CD14-positive monocyte (primary cell): ENCODE measurements around the gene KARS1. TPM values are rescaled to one million over a fixed set of nuclear protein-coding genes. Genes with fewer than 3 reads are reported as not detected.

Experiments used
- DNase-seq, 3 donors: peaks; one replicate each; pipeline ENCODE4 v3.0.0-alpha.2; 2011 to 2022
- H2AFZ ChIP-seq: 2 replicates; pipeline ENCODE4 v1.6.0; 2012; ENCODE audit warnings: mild to moderate bottlenecking, low read depth, low read length, inconsistent platforms; ENCODE audit not compliant: insufficient read depth, poor library complexity, severe bottlenecking
- H3K27ac ChIP-seq, 2 donors: 1 replicate in 1 of 2; 2 replicates in 1 of 2; pipeline ENCODE4 v1.5.1; 2012 to 2013; ENCODE audit warnings: low read length in 2 of 2, control low read depth in 1 of 2, inconsistent platforms in 1 of 2, low read depth in 1 of 2, mild to moderate bottlenecking in 1 of 2
- H3K27me3 ChIP-seq, 2 donors: one replicate each; pipeline versions ENCODE4 v1.6.0 to v1.6.1; 2011 to 2013; ENCODE audit warnings: low read length in 2 of 2; ENCODE audit not compliant: control insufficient read depth in 2 of 2, insufficient read depth in 2 of 2
- H3K36me3 ChIP-seq, 2 donors: replicated peaks in 1 of 2; 1 replicate in 1 of 2; 2 replicates in 1 of 2; pipeline versions ENCODE4 v1.5.1 to v1.6.1; 2012 to 2013; ENCODE audit warnings: low read length in 2 of 2, control low read depth in 1 of 2, inconsistent platforms in 1 of 2, mild to moderate bottlenecking in 1 of 2; ENCODE audit not compliant: insufficient read depth in 2 of 2, control insufficient read depth in 1 of 2
- H3K4me1 ChIP-seq, 2 donors: 1 replicate in 1 of 2; 2 replicates in 1 of 2; pipeline versions ENCODE4 v1.5.1 to v1.6.1; 2012 to 2013; ENCODE audit warnings: low read length in 2 of 2, control low read depth in 1 of 2, inconsistent platforms in 1 of 2, mild to moderate bottlenecking in 1 of 2, moderate library complexity in 1 of 2; ENCODE audit not compliant: insufficient read depth in 2 of 2, control insufficient read depth in 1 of 2
- H3K4me2 ChIP-seq: replicated peaks from 2 replicates; pipeline ENCODE3; 2012; ENCODE audit warnings: low read length, moderate library complexity, mild to moderate bottlenecking; ENCODE audit not compliant: poor library complexity, severe bottlenecking; ENCODE audit errors: extremely low read depth
- H3K4me3 ChIP-seq, 3 experiments: fragments of 200-600 bp in 1 of 3; sonication (generic) in 1 of 3; replicated peaks in 1 of 3; 1 replicate in 2 of 3; 2 replicates in 1 of 3; pipeline ENCODE4 v1.5.1; 2011 to 2013; ENCODE audit warnings: low read length in 3 of 3, mild to moderate bottlenecking in 3 of 3, control low read depth in 2 of 3, low read depth in 2 of 3, inconsistent platforms in 1 of 3, moderate library complexity in 1 of 3
- H3K79me2 ChIP-seq: 2 replicates; pipeline ENCODE4 v1.6.0; 2012; ENCODE audit warnings: mild to moderate bottlenecking, control low read depth, inconsistent platforms, low read length, moderate library complexity; ENCODE audit not compliant: insufficient read depth
- H3K9ac ChIP-seq: 2 replicates; pipeline ENCODE4 v1.6.0; 2017; ENCODE audit warnings: low read length, mild to moderate bottlenecking; ENCODE audit not compliant: insufficient read depth, poor library complexity, severe bottlenecking
- H3K9me3 ChIP-seq, 2 donors: replicated peaks in 1 of 2; 1 replicate in 1 of 2; 2 replicates in 1 of 2; pipeline versions ENCODE4 v1.5.1 to v1.6.1; 2012 to 2013; ENCODE audit warnings: low read length in 2 of 2, control low read depth in 1 of 2; ENCODE audit not compliant: control insufficient read depth in 1 of 2, insufficient read depth in 1 of 2
- H4K20me1 ChIP-seq: 2 replicates; pipeline ENCODE4 v1.6.0; 2012; ENCODE audit warnings: mild to moderate bottlenecking, low read length, control low read depth, moderate library complexity; ENCODE audit not compliant: insufficient read depth
- H3K27ac Mint-ChIP-seq, 7 donors: one replicate each; pipeline ENCODE4 v1.8.0; 2020; ENCODE audit warnings: mild to moderate bottlenecking in 7 of 7, mixed read lengths in 7 of 7, moderate library complexity in 6 of 7, inconsistent platforms in 2 of 7
- H3K27me3 Mint-ChIP-seq, 3 donors: one replicate each; pipeline ENCODE4 v1.8.0; 2021 to 2022; ENCODE audit warnings: low read depth in 3 of 3, mild to moderate bottlenecking in 3 of 3, mixed read lengths in 3 of 3, moderate library complexity in 3 of 3, inconsistent platforms in 1 of 3
- H3K36me3 Mint-ChIP-seq, 2 donors: one replicate each; pipeline ENCODE4 v1.8.0; 2020; ENCODE audit warnings: mixed read lengths in 2 of 2, inconsistent platforms in 1 of 2, mild to moderate bottlenecking in 1 of 2
- H3K4me1 Mint-ChIP-seq: one replicate; pipeline ENCODE4 v1.8.0; 2020; ENCODE audit warnings: mild to moderate bottlenecking, mixed read lengths
- H3K4me3 Mint-ChIP-seq, 2 donors: one replicate each; pipeline ENCODE4 v1.8.0; 2020; ENCODE audit warnings: mild to moderate bottlenecking in 2 of 2, mixed read lengths in 2 of 2, moderate library complexity in 1 of 2
- H3K9me3 Mint-ChIP-seq, 7 donors: one replicate each; pipeline ENCODE4 v1.8.0; 2020 to 2022; ENCODE audit warnings: mixed read lengths in 7 of 7, mild to moderate bottlenecking in 6 of 7, moderate library complexity in 6 of 7, inconsistent platforms in 2 of 7
- CTCF ChIP-seq: fragments of 200-600 bp; IDR thresholded peaks from one replicate; pipeline ENCODE4 v1.8.0; 2022; ENCODE audit warnings: antibody characterized with exemption, mild to moderate bottlenecking
- WGBS: methylation state at CpG from one replicate; pipeline ENCODE4 v1.1.5; 2013; ENCODE audit warnings: missing lambda C conversion rate; ENCODE audit not compliant: insufficient coverage; 5-methylcytosine and 5-hydroxymethylcytosine counted together
- intact Hi-C, 2 donors: fragments of 100-400 bp; cut with micrococcal nuclease; formaldehyde crosslinking; loops; one replicate each; pipeline versions ENCODE4 v1.15.0 to v1.15.1; 2023
- polyA plus RNA-seq, 3 donors: library from polyadenylated mRNA; depleted of rRNA in 1 of 3; unstranded in 2 of 3; stranded (reverse) in 1 of 3; fragments of 300-500 nt in 2 of 3; fragments of >200 nt in 1 of 3; fragmentation: Illumina TruSeq in 2 of 3; gene quantifications; 1 replicate in 2 of 3; 2 replicates in 1 of 3; pipeline ENCODE4 v1.2.3, GENCODE V29; 2012 to 2021

The KARS1 gene
- polyA plus RNA-seq, 3 donors, result 66.1 to 150 (median 116) TPM

GRCh38 chr16:75603241-75603640 lies 44.2 kb downstream of the KARS1 start:
- 100% methylated on average over 2 of the region's 4 CpGs for WGBS
- Histone ChIP-seq H3K27ac (no peak overlapping the region), H3K9me3 (peaks cover 0 to 8% of the 10 kb centered on the region in 2 donors), H3K4me1 (no peaks in the 10 kb centered on the region), H3K27me3 (no peaks in the 10 kb centered on the region), H4K20me1 (no peaks in the 10 kb centered on the region), H3K4me3 (no peak overlapping the region), H3K79me2 (no peaks in the 10 kb centered on the region), H3K36me3 (peaks cover 58 to 85% of the 10 kb centered on the region in 2 donors), H2AFZ (no peak overlapping the region), H3K4me2 (no peak overlapping the region), H3K9ac (no peak overlapping the region)
- no peak overlapping the region for H3K27ac Mint-ChIP-seq
- H3K4me3 Mint-ChIP-seq, result no peak overlapping the region
- intact Hi-C loops, result no loop called here
- H3K27me3 Mint-ChIP-seq, result no peaks in the 10 kb centered on the region
- no peaks in the 10 kb centered on the region for H3K4me1 Mint-ChIP-seq
- no peak for TF ChIP-seq CTCF
- peaks cover 71 to 89% of the 10 kb centered on the region in 2 donors for H3K36me3 Mint-ChIP-seq
- peaks cover 5 to 14% (median 10%) of the 10 kb centered on the region in 7 donors for H3K9me3 Mint-ChIP-seq
- DNase-seq, result no peak

DNA sequence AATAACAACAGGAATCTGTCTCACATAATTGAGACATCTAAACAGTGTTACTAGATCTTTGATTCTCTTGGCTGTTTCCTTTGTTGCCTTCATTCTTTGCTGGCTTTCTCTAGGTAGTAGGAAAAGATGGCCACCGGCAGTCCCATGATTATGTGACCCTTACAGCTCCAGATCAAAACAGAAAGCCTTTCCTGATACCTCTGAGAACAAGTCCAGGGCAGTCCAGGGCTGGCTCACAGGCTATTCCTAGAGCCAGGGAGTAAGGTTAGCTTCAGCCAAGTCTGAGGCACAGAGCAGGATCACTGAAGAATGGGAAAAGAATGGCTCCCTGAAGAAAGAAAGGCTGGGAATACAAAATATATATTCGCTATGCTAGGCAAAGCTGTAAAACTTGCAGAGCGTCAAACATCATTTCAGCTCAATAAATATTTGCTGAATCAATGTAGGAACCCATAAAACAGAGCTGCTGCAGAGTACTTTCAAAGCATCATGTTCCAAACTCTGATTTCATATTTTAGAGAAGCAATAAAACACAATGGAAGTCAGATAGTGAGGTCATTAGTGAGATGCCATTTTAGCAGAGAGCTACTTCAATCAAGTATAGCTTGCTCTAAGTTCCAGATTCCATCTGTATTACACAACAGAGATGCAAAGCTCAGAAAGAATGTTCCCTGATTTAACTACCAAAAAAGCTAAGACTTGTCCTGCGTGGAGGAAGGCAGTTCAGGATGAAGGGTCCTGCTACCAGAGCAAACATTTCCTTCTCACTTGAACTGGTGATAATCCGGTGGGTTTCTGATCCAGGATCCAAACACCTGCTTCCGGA lies 47.8 kb downstream of the KARS1 start:
- intact Hi-C loops, result no loop called here
- Histone ChIP-seq H3K79me2 (no peaks in the 10 kb centered on the region), H3K9me3 (peaks cover 0 to 8% of the 10 kb centered on the region in 2 donors), H3K27ac (no peak overlapping the region), H4K20me1 (no peaks in the 10 kb centered on the region), H3K4me2 (no peak overlapping the region), H3K36me3 (peaks cover 54 to 64% of the 10 kb centered on the region in 2 donors), H3K9ac (no peak overlapping the region), H2AFZ (no peak overlapping the region), H3K4me1 (peaks cover 0 to 2% of the 10 kb centered on the region in 2 donors), H3K4me3 (no peak overlapping the region), H3K27me3 (no peaks in the 10 kb centered on the region)
- Mint-ChIP-seq H3K36me3 (peaks cover 65 to 82% of the 10 kb centered on the region in 2 donors), H3K27me3 (no peaks in the 10 kb centered on the region), H3K4me3 (no peak overlapping the region), H3K4me1 (peaks cover 3% of the 10 kb centered on the region), H3K27ac (no peak overlapping the region), H3K9me3 (peaks cover 5 to 12% (median 10%) of the 10 kb centered on the region in 7 donors)
- no peak for DNase-seq
- TF ChIP-seq CTCF, result no peak
- WGBS, result 90% methylated on average over 2 of the region's 6 CpGs
